Suprapubic skin (tissue), 4 donors: ENCODE results near the gene ETS2.

ENCODE experiments used
- CTCF ChIP-seq, 2 donors: fragments of 200-600 bp in 1 of 2; fragments of 450-650 bp in 1 of 2; sonication (generic) in 1 of 2; IDR thresholded peaks; one replicate each; pipeline ENCODE4 v1.5.1; 2016 to 2019; ENCODE audit warnings: antibody characterized with exemption in 2 of 2, mild to moderate bottlenecking in 1 of 2, moderate library complexity in 1 of 2
- POLR2A ChIP-seq, 2 donors: fragments of 450-650 bp; IDR thresholded peaks; one replicate each; pipeline ENCODE4 v1.6.1; 2017; ENCODE audit warnings: antibody characterized with exemption in 2 of 2, mild to moderate bottlenecking in 2 of 2, moderate library complexity in 2 of 2
- POLR2AphosphoS5 ChIP-seq, 3 donors: sonication (generic); formaldehyde crosslinking; IDR thresholded peaks; one replicate each; pipeline ENCODE4 v1.6.1; 2017; ENCODE audit warnings: antibody characterized with exemption in 3 of 3

GRCh38 chr21:38809198-38809878 lies 3.6 kb downstream of the ETS2 start:
- TF ChIP-seq POLR2A (IDR thresholded peaks at IDR 0.05) (no peak), POLR2AphosphoS5 (IDR thresholded peaks at IDR 0.05) (no peak), CTCF (IDR thresholded peaks at IDR 0.05) (no peak)
